ENCODE measurements around the gene BTBD6.
"Not testable (repeated sequence)": the region's sequence is repeated elsewhere in the genome, so short reads cannot be mapped to it uniquely, and the experiment has no call there.

Gene BTBD6

DNA sequence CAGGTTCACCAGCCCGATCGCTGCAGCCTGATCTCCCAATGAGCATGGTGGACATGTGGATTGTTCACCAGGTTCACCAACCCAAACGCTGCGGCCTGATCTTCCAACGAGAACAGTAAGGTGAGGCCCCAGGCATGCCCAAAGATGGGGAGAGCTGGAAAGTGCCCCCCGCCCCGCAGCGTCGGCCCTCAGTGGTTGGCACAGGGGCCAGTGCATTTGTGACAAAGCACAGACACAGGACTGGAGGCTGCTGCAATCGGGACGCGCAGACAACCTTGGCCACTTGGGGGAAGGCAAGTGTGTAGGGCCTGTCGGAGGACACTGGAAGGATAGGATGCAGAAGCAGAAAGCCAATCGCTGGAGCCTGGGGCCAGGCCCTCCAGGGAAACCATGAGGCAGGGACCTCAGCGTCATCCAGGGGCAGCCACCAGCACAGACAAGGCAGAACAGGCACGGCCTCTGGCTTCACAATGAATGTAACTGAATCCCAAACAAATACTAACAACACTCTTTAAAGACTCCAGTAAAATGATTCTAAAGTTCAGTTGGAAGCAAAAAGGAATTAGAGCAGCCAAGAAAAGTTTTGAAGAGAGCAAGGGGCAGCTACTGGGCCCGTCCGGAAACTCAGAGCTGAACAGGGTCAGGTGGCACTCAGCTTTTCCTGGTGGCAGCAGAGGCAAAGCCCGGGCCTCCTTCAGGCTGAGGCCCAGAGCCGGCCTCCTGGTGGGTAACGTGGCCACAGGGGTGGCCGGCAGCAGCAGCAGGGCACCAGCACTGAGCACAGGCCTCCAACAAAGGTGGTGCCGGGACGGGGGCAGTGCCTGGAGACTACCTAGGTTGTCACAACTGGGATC lies 39.1 kb downstream of the BTBD6 start:
- intact Hi-C loops (cut with DNase I) = no loop called here
- no peak for DNase-seq

DNA sequence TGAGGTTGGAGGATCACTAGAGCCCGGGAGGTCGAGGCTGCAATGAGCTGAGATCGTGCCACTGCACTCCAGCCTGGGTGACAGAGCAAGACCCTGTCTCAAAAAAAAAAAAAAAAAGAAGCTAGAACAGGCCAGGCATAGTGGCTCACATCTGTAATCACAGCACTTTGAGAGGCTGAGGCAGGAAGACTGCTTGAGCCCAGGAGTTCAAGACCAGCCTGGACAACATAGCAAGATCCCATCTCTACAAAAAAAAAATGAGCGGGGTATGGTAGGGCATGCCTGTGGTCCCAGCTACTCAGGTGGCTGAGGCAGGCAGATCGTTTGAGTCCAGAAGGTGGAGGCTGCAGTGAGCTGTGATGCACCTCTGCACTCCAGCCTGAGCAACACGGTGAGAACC lies 40.6 kb downstream of the BTBD6 start:
- intact Hi-C loops (cut with DNase I); DNase-seq: not testable (repeated sequence)

DNA sequence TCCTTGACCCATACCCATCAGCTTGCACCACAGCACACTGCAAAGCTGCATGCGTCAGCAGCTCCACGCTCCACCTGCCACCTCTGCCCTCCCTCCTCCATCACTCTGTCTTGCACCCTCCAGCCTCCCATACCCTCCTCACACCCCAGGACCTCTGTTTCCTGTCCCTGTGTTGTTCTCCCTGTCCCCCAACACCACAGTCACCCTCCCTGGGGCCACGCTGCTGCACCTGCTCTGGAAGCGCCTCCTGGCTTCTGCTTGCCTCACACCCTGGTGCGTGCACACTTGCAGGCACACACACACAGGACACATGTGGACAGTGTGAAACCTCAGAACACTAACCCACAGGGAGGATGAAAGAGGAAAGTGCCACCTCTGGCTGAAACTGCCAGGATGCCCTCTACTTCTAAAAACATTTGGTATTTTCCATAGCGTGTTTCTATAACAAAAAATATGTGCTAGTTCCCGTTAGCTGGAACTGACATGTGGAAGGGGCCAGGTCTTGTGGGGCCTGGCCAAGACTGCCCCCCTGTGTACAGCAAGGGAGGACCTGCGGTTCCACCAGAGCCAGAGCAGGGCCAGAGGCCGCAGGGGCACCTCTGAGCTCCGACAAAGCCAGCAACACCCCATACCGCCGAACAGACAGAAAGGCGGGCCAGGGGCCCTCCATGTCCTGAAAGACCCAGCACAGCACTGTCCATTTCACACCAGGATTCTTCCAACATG lies 42.5 kb downstream of the BTBD6 start:
- intact Hi-C loops (cut with DNase I) = no loop called here
- no peak for DNase-seq

DNA sequence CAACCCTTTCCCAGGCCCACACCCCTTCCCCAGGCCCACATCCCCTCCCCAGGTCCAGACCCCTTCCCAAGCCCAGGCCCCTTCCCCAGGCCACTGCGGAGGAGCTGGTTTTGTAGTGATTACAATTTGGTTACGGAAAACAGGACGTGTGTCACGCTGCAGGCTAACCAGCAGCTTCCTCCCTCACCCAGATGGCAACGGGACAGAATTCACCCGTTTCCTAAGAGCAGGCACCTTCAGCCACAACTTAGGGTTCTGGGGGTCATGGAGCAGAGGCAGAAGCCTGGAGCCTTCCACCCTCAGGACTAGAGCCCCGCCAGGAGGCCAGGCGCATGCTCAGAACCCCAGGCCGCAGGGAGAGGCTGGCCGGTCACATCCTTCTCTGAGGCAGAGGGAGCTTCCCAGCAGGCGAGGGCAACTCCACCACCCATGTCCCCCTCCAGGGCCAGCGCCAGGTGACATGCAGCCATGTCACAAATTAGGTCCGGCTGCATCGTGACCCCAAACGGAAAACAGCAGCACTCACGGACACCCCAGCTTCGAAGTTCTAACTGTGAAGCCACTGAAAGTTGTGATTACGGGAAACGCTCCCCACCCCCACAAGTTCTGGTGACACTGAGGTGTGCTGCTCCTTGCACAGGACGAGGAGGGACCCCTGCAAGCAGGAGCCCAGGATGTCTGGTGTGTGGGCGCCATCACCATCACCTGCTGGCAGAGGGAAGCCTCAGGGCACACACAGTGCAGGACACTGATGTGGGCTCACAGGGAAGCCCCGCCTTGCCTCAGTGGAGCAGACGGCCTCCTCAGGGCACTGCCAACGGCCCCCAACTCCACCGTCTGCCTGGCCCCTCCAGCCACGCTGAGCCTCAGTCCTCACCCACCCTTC lies 44.7 kb downstream of the BTBD6 start:
- DNase-seq = no peak
- intact Hi-C loops (cut with DNase I) = no loop called here

DNA sequence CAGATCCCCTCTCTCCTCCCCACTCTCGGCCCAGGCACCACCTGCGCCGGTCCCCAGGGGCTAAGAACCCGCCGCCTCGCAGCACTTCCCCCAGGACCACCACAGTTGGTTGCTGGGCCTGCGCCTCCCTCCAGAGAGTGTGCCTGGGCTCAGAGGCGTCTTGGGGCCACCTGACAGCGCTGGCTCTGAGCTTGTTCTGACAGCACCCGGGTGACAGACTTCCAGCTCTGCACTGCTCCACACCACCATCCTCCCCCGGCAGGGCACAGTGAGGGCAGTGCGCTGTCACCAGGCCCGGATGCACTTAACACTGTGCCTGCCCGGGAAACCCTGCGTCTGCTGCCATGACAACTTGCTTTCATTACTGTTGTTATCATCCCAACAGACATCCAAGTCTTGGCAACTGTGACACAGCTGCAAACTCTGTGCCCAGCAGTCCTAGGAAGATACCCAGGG lies 45.8 kb downstream of the BTBD6 start:
- DNase-seq = peak in 6 of 10 donors; percentile 26 to 91 (median 50)
- intact Hi-C loops (cut with DNase I) = no loop called here

DNA sequence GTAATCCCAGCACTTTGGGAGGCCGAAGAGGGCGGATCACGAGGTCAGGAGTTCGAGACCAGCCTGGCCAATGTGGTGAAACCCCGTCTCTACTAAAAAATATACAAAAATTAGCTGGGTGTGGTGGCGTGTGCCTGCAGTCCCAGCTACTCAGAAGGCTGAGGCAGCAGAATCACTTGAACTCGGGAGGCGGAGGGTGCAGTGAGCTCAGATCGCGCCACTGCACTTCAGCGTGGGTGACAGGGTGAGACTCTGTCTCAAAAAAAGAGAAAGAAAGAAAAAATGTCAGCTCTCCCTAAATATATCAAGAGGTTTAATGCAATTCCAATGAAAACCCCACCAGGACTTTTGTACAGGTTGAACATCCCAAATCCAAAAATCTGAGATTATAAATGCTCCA lies 49.0 kb downstream of the BTBD6 start:
- DNase-seq; intact Hi-C loops (cut with DNase I): not testable (repeated sequence)

DNA sequence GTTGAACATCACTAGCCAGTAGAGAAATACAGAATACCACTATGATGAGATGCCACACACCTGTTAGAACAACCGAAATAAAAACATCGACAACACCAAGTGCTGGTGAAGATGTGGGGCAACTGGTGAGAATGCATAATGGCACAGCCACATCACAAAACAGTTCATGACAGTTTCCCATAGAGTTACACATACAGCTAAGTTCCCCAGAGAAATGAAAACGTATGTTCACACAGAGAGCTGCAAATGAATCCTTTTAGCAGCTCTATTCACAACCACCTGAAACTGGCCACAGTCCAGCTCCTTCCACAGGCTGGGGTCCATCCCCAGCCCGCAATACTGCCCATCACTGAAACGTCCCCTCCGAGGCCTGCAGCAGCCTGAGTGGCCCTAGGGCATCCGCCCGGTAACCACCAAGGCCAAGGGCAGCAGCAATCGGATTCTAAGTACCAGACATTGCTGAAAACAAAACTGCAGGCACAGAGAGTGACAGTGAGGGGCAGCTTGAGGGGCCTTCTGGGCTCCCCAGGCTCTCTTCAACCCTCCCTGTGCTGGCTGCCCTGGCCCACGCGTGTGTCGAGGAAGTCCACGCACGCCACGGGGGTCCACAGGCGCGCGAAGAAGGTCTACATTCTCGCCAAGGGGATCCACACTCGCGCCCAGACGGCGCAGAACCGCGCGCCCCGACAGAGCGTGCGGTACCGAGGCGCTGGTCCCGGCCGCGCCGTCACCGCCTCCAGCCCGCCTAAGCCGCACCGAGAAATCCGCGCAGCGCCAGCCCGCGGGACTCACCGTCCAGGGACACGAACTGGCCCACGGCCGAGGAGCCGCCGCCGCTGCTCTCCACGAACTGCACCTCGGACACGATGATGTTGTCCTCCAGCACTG lies 51.6 kb downstream of the BTBD6 start:
- intact Hi-C loops (cut with DNase I) = no loop called here
- peak in 3 of 10 donors; percentile 27 to 89 (median 88) for DNase-seq

Measured in posterior cingulate gyrus (tissue), 11 donors.